Erythroblast (primary cell): ENCODE data around the gene METTL1.
"Not testable (repeated sequence)": the region's sequence is repeated elsewhere in the genome, so short reads cannot be mapped to it uniquely, and the experiment has no call there.

Source experiments
- DNase-seq, 2 experiments: peaks; one replicate each; lab custom pipeline; 2025; lab: John Stamatoyannopoulos, UW
- GATA1 ChIP-seq: IDR thresholded peaks from 2 replicates; pipeline ENCODE4 v1.6.1; 2011; ENCODE audit warnings: low read depth, mild to moderate bottlenecking, control low read depth, low read length, moderate library complexity
- POLR2A ChIP-seq: IDR thresholded peaks from 2 replicates; pipeline ENCODE4 v1.6.1; 2011; ENCODE audit warnings: mild to moderate bottlenecking, low read length

METTL1 gene

GRCh38 chr12:57771873-57772428 is at the start of gene METTL1:
Gene METTL1, minus strand, starts transcription at chr12:57772105. Its CDS starts 22 bp downstream, at chr12:57772083.
- TF ChIP-seq POLR2A (peak; percentile 85), GATA1 (no peak)
- DNase-seq = peak; percentile 96 to 98

DNA sequence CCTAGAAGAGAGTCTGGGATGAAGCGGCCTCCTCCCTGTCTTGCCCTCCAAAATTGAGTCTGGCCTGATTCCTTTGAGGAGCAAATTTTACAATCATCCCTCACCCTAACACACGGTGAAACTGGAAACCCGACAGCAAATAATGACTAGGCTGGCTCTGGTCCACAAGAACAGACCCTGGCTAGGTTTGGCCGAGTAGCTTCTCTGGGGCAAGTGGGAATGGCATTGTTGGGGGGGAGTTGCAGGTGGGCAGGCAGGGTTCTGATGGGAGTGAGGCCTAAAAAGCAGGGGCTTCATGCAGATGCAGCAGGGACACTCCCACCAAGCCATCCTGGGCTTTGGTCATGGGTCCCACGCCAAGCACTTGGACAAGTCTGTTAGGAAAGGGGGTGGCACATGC is 49.1 kb upstream of the METTL1 start:
- not testable (repeated sequence) for DNase-seq

GRCh38 chr12:57820119-57820518 is 48.2 kb upstream of the METTL1 start:
- DNase-seq = not testable (repeated sequence)

DNA sequence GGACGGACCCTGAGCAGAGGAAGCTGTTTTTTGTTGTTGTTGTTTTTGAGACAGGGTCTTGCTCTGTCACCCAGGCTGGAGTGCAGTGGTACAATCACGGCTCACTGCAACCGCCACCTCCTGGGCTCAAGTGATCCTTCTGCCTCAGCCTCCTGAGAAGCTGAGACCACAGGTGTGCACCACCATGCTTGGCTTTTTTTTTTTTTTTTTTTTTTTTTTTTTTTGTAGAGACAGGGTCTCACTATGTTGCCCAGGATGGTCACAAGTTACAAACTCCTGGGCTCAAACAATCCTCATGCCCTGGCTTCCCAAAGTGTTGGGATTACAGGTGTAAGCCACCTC is 46.1 kb upstream of the METTL1 start:
- not testable (repeated sequence) for DNase-seq

DNA sequence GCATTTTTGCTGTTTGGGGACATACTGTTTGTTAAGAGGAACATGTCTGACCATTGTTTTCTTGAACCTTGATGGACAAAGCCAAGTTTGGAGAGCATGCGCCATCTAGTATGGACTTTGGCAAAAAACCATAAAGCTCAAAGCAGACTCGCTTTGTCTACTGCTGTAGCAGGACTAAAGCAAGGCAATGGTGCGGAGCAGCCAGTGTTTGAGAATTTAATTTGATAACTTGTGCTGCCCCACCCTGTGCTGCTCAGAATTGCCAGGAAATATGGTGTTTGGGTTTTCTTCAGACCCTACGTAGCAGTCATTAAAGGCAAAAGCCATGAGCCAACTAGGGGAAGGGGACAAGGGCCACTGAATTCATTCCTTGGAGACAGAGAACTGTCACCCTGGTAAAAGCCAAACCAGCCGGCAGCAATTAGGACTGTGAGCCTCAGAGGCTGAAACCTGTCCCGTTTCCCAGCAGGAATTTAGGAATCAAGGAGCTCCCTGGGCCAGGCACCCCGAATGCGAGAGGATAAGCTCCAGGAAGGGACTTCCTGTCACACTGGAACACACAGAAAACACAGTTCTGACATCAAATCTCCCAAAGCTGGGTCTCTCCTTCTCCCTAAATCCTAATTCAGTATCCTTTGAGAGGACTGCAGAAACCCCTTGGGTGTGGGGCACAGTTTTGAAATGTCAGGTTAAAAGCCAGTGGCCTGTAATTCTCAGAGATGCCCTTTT is 45.5 kb upstream of the METTL1 start:
- TF ChIP-seq POLR2A = no peak
- TF ChIP-seq GATA1 = no peak
- DNase-seq = no peak

DNA sequence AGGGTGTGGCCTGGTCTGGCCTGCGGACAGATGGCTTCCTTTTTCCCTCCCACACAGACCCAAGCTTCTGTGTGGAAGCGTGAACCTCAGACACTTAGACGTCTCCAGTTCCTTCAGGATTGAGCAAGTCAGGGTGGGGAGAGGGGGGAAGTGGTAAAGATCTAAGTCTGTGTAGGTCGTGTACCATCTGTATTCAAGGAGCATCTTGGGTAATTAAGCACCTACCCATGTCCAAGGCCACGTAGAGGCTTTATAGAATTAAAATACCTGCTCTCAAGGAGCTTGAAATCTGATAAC is 44.9 kb upstream of the METTL1 start:
- TF ChIP-seq GATA1 (no peak), POLR2A (no peak)
- DNase-seq = no peak

GRCh38 chr12:57816001-57816854 is 44.3 kb upstream of the METTL1 start:
- TF ChIP-seq POLR2A = no peak
- DNase-seq = no peak

GRCh38 chr12:57815177-57816000 is 43.5 kb upstream of the METTL1 start:
- no peak for DNase-seq
- TF ChIP-seq POLR2A = no peak
- TF ChIP-seq GATA1 = no peak

- DNase-seq = no peak
- no peak for TF ChIP-seq POLR2A
- TF ChIP-seq GATA1 = no peak
These were observed 42.3 kb upstream of the METTL1 start for GRCh38 chr12:57813971-57814772.

DNA sequence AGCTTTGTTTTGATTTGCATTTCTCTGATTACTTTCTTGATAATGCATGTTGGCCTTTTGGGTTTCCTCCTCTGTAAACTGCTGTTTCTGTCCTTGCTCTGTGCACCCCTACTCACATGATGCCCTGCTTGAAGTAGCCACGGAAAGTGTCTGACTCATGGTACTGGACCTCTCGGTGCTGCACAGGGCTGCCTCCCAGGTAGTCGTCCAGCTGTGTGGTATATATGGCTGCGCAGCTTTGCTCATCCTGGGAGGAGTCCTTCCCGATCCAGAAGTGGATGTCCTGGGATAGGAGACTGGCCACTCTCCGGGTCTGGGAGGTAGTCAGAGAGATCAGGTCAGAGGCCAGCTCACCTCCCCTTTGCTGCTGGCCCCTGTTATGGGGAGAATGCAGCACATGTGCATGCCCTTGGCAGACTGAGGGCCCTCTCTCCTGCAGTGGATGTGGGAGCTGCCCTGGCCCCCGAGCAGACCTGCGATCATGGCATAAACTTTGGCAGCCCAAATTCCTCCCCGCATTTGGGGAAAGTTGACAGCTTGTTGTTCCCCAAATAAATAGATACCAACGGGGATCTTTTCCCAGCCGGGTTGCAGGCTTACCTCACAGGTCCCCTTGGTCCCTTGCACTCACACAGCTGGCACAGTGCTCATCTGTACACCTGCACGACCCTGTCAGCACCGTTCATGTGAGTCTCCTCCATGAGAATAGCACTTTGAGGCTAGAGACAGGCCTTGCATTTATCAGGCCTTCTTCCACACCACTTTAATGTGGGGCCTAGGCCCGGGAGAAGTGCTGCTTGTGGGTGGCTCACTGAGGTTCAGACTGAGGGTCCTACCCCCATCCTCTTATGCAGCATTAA is 41.4 kb upstream of the METTL1 start:
- TF ChIP-seq GATA1 (no peak), POLR2A (no peak)
- no peak for DNase-seq

DNA sequence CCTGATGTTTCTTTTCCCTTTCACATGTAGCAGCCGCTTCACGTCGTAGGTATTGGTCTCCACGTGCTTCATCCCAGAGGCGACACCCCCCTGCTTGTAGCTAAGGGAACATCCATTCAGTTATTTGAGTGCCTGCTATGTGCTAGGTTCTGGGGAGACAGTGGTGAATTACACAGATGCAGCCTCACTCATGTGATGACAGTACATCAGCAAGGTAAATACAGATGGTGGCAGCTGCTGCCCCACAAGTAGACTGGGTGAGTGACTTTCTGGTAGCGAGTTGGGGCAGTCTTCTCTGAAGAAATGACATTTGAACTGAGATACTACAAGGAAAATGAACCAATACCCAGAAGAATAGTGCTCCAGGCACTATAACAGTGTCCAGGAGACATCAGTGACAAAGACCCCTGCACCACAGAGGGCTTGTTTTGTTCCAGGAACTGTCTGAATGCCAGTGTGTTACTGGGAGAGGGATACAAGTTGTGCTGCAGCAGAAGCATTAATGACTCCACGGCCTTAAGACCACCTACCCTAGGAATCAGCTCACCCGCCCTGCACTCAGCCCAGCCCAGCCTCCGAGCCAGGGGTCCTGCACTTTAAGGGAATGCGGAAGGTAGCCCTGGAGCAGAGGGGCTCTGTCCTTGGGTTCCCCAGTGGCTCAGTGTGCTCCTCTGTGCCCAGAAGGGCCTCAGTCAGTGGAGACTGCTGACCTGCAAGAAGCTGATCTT is 39.3 kb upstream of the METTL1 start:
- no peak for TF ChIP-seq GATA1
- no peak for TF ChIP-seq POLR2A
- DNase-seq = no peak

GRCh38 chr12:57810450-57810849 is 38.5 kb upstream of the METTL1 start:
- no peak for TF ChIP-seq GATA1
- TF ChIP-seq POLR2A = no peak
- peak; percentile 25 to 63 for DNase-seq
